HG03565 (cell line): Measurements from ENCODE around the gene POLRMT.
"Not testable (repeated sequence)": the region's sequence is repeated elsewhere in the genome, so short reads cannot be mapped to it uniquely, and the experiment has no call there.

Source experiments
- ATAC-seq: cut with Tn5 transposase; IDR thresholded peaks from one replicate; pipeline ENCODE4 v1.9.1; 2021; ENCODE audit warnings: mild to moderate bottlenecking, moderate library complexity; ENCODE audit not compliant: unreplicated experiment

The POLRMT gene

GRCh38 chr19:629961-630714, 3.2 kb downstream of the POLRMT start:
- no peak for ATAC-seq

GRCh38 chr19:629515-629914, 3.8 kb downstream of the POLRMT start:
- ATAC-seq = not testable (repeated sequence)

- ATAC-seq = no peak
Observed at GRCh38 chr19:628168-628567, 5.2 kb downstream of the POLRMT start.

- not testable (repeated sequence) for ATAC-seq
Observed at GRCh38 chr19:626566-626965, 6.8 kb downstream of the POLRMT start.

- no peak for ATAC-seq
Observed at GRCh38 chr19:625257-625656, 8.1 kb downstream of the POLRMT start.

GRCh38 chr19:624433-625109, 8.8 kb downstream of the POLRMT start:
- ATAC-seq = no peak

- ATAC-seq = no peak
Observed at GRCh38 chr19:623974-624373, 9.4 kb downstream of the POLRMT start.

- no peak for ATAC-seq
Observed at GRCh38 chr19:623175-623916, 10.0 kb downstream of the POLRMT start.

- no peak for ATAC-seq
Observed at GRCh38 chr19:622666-623065, 10.7 kb downstream of the POLRMT start.

GRCh38 chr19:621819-622218, 11.5 kb downstream of the POLRMT start:
- ATAC-seq = no peak

GRCh38 chr19:621191-621590, 12.1 kb downstream of the POLRMT start:
- not testable (repeated sequence) for ATAC-seq

GRCh38 chr19:620166-620862, 13.0 kb downstream of the POLRMT start:
- no peak for ATAC-seq

- no peak for ATAC-seq
Observed at GRCh38 chr19:619286-620002, 13.9 kb downstream of the POLRMT start.

GRCh38 chr19:618674-619285, 14.6 kb downstream of the POLRMT start:
- no peak for ATAC-seq

GRCh38 chr19:618247-618619, 15.1 kb downstream of the POLRMT start:
- no peak for ATAC-seq

- no peak for ATAC-seq
Observed at GRCh38 chr19:617551-618246, 15.6 kb downstream of the POLRMT start.

GRCh38 chr19:616747-617526, 16.4 kb downstream of the POLRMT start:
- ATAC-seq = no peak

GRCh38 chr19:616062-616700, 17.2 kb downstream of the POLRMT start:
- no peak for ATAC-seq
